H1 (cell line): ENCODE measurements around the gene BTBD1.

Experiments used
- BRCA1 ChIP-seq: IDR thresholded peaks from 2 replicates; pipeline ENCODE4 v1.6.1; 2012; ENCODE audit warnings: low read depth, low read length, improper control_type of control experiment
- CREB1 ChIP-seq: IDR thresholded peaks from 2 replicates; pipeline ENCODE4 v1.6.1; 2012; ENCODE audit warnings: inconsistent platforms
- EZH2 ChIP-seq: fragments of 200-600 bp; sonication (generic); IDR thresholded peaks from 2 replicates; pipeline ENCODE4 v1.7.1; 2012; ENCODE audit warnings: low read depth, mild to moderate bottlenecking, moderate library complexity, low read length, inconsistent platforms; ENCODE audit not compliant: severe bottlenecking
- HDAC2 ChIP-seq, 2 experiments: fragments of 300-600 bp in 1 of 2; sonication (generic) in 1 of 2; IDR thresholded peaks; 2 replicates each; pipeline ENCODE4 v1.6.1; 2011 to 2012; ENCODE audit warnings: low read depth in 2 of 2, low read length in 2 of 2, mild to moderate bottlenecking in 2 of 2, moderate library complexity in 2 of 2, borderline replicate concordance in 1 of 2, inconsistent platforms in 1 of 2
- NRF1 ChIP-seq: IDR thresholded peaks from 2 replicates; pipeline ENCODE4 v1.6.1; 2011; ENCODE audit warnings: mild to moderate bottlenecking, low read depth, low read length, improper control_type of control experiment
- PHF8 ChIP-seq: fragments of 200-600 bp; sonication (generic); conservative IDR thresholded peaks from 2 replicates; pipeline ENCODE4 v1.7.1; 2012; ENCODE audit warnings: low read depth, mild to moderate bottlenecking, inconsistent platforms, low read length, moderate library complexity
- POLR2A ChIP-seq, 2 experiments: IDR thresholded peaks; 1 replicate in 1 of 2; 2 replicates in 1 of 2; pipeline ENCODE4 v1.6.1; 2011; ENCODE audit warnings: low read depth in 2 of 2, low read length in 2 of 2, mild to moderate bottlenecking in 2 of 2; ENCODE audit errors: control extremely low read depth in 1 of 2
- POLR2AphosphoS5 ChIP-seq: IDR thresholded peaks from 2 replicates; pipeline ENCODE4 v1.6.1; 2011; ENCODE audit warnings: low read depth, low read length
- SIN3A ChIP-seq, 2 experiments: IDR thresholded peaks in 1 of 2; conservative IDR thresholded peaks in 1 of 2; 2 replicates each; pipeline ENCODE4 v1.6.1; 2011 to 2012; ENCODE audit warnings: low read length in 2 of 2, improper control_type of control experiment in 1 of 2, low read depth in 1 of 2, mild to moderate bottlenecking in 1 of 2
- SP1 ChIP-seq: IDR thresholded peaks from 2 replicates; pipeline ENCODE4 v1.6.1; 2011; ENCODE audit warnings: low read depth, low read length
- TAF1 ChIP-seq: IDR thresholded peaks from 2 replicates; pipeline ENCODE4 v1.6.1; 2011; ENCODE audit warnings: mild to moderate bottlenecking, low read depth, low read length
- TF ChIP-seq, protein P1 (sequence below): IDR thresholded peaks from 2 replicates; pipeline ENCODE4 v1.6.1; 2012; ENCODE audit warnings: low read length, inconsistent platforms
- TF ChIP-seq, protein P2 (sequence below), 3 experiments: IDR thresholded peaks; 1 replicate in 2 of 3; 2 replicates in 1 of 3; pipeline versions ENCODE4 v1.5.1 to v1.6.1; 2011; ENCODE audit warnings: low read length in 3 of 3, mild to moderate bottlenecking in 3 of 3, inconsistent platforms in 2 of 3, low read depth in 1 of 3, moderate library complexity in 1 of 3; ENCODE audit not compliant: insufficient read depth in 1 of 3; ENCODE audit errors: control extremely low read depth in 1 of 3
- TF ChIP-seq, protein P3 (sequence below): IDR thresholded peaks from 2 replicates; pipeline ENCODE4 v1.6.1; 2011; ENCODE audit warnings: low read length, improper control_type of control experiment

DNA sequence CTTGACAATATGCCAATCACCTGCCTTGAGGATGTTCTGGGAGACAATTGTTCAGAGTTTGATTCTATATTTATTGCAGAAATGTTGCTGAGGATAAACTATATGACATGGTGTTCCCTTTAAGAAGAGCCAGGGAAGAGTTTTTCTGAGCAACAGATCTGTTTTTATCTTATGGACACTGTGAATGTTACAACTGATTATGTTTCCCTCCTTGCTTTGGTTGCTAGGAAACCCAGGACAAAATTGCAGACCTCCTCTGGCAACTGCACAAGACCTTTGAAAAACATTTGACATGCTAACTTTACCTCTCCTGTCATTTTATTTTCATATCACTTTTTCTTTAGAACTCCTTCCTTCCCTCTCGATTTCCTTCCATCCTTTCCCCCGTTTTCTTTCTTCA lies 32.2 kb upstream of the BTBD1 start:
- TF ChIP-seq, protein P1, sequence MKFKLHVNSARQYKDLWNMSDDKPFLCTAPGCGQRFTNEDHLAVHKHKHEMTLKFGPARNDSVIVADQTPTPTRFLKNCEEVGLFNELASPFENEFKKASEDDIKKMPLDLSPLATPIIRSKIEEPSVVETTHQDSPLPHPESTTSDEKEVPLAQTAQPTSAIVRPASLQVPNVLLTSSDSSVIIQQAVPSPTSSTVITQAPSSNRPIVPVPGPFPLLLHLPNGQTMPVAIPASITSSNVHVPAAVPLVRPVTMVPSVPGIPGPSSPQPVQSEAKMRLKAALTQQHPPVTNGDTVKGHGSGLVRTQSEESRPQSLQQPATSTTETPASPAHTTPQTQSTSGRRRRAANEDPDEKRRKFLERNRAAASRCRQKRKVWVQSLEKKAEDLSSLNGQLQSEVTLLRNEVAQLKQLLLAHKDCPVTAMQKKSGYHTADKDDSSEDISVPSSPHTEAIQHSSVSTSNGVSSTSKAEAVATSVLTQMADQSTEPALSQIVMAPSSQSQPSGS: no peak
- TF ChIP-seq POLR2AphosphoS5: no peak
- TF ChIP-seq, protein P2, sequence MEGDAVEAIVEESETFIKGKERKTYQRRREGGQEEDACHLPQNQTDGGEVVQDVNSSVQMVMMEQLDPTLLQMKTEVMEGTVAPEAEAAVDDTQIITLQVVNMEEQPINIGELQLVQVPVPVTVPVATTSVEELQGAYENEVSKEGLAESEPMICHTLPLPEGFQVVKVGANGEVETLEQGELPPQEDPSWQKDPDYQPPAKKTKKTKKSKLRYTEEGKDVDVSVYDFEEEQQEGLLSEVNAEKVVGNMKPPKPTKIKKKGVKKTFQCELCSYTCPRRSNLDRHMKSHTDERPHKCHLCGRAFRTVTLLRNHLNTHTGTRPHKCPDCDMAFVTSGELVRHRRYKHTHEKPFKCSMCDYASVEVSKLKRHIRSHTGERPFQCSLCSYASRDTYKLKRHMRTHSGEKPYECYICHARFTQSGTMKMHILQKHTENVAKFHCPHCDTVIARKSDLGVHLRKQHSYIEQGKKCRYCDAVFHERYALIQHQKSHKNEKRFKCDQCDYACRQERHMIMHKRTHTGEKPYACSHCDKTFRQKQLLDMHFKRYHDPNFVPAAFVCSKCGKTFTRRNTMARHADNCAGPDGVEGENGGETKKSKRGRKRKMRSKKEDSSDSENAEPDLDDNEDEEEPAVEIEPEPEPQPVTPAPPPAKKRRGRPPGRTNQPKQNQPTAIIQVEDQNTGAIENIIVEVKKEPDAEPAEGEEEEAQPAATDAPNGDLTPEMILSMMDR (IDR thresholded peaks at IDR 0.05; ENCODE audit: control extremely low read depth in 1 of 3, insufficient read depth in 1 of 3, low read depth in 1 of 3, low read length in 3 of 3): no peak
- TF ChIP-seq, protein P3, sequence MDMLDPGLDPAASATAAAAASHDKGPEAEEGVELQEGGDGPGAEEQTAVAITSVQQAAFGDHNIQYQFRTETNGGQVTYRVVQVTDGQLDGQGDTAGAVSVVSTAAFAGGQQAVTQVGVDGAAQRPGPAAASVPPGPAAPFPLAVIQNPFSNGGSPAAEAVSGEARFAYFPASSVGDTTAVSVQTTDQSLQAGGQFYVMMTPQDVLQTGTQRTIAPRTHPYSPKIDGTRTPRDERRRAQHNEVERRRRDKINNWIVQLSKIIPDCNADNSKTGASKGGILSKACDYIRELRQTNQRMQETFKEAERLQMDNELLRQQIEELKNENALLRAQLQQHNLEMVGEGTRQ: no peak
- TF ChIP-seq SIN3A (conservative IDR thresholded peaks at IDR 0.05 in 1 of 2, IDR thresholded peaks at IDR 0.05 in 1 of 2; ENCODE audit: low read depth in 1 of 2, low read length in 2 of 2): no peak
- no peak for TF ChIP-seq EZH2
- TF ChIP-seq PHF8: no peak
- TF ChIP-seq CREB1: no peak
- TF ChIP-seq NRF1: no peak
- TF ChIP-seq POLR2A (IDR thresholded peaks at IDR 0.05; ENCODE audit: control extremely low read depth in 1 of 2, low read depth in 2 of 2, low read length in 2 of 2): no peak
- TF ChIP-seq HDAC2 (IDR thresholded peaks at IDR 0.05; ENCODE audit: borderline replicate concordance in 1 of 2, low read depth in 2 of 2, low read length in 2 of 2): no peak
- no peak for TF ChIP-seq SP1
- TF ChIP-seq BRCA1: no peak
- TF ChIP-seq TAF1: no peak
